HL-60 (cell line): ENCODE measurements around the gene CRYM.

Source experiments
- DNase-seq, 2 experiments: peaks; one replicate each; pipeline ENCODE4 v3.0.0-alpha.2; 2010 to 2020; ENCODE audit warnings: low read depth in 1 of 2, low spot score in 1 of 2
- H3K27ac ChIP-seq: fragments of 250-450 bp; sonication (Bioruptor Pico); replicated peaks from 2 replicates; pipeline ENCODE4 v1.5.1; 2020; ENCODE audit warnings: mild to moderate bottlenecking, moderate library complexity
- H3K27me3 ChIP-seq: fragments of 250-450 bp; sonication (Bioruptor Pico); 2 replicates; pipeline ENCODE4 v1.5.1; 2021; ENCODE audit warnings: mild to moderate bottlenecking, moderate library complexity; ENCODE audit not compliant: insufficient read depth, poor library complexity, severe bottlenecking
- H3K4me3 ChIP-seq: replicated peaks from 2 replicates; pipeline ENCODE4 v1.5.1; 2011; ENCODE audit warnings: mild to moderate bottlenecking, control low read depth, low read length; ENCODE audit not compliant: insufficient read depth
- GABPA ChIP-seq: IDR thresholded peaks from 2 replicates; pipeline ENCODE4 v1.6.1; 2012; ENCODE audit warnings: low read depth
- POLR2AphosphoS5 ChIP-seq: IDR thresholded peaks from 2 replicates; pipeline ENCODE4 v1.6.1; 2012; ENCODE audit warnings: low read depth
- SPI1 ChIP-seq: IDR thresholded peaks from 2 replicates; pipeline ENCODE4 v1.6.1; 2012; ENCODE audit warnings: low read depth, mild to moderate bottlenecking, borderline replicate concordance
- TF ChIP-seq, protein P1 (sequence below): IDR thresholded peaks from 2 replicates; pipeline ENCODE4 v1.6.1; 2012; ENCODE audit warnings: low read depth; ENCODE audit not compliant: insufficient replicate concordance
- TF ChIP-seq, protein P2 (sequence below): IDR thresholded peaks from one replicate; pipeline ENCODE4 v1.5.1; 2011; ENCODE audit warnings: low read length, control low read depth, inconsistent platforms; ENCODE audit not compliant: insufficient read depth

CRYM gene

DNA sequence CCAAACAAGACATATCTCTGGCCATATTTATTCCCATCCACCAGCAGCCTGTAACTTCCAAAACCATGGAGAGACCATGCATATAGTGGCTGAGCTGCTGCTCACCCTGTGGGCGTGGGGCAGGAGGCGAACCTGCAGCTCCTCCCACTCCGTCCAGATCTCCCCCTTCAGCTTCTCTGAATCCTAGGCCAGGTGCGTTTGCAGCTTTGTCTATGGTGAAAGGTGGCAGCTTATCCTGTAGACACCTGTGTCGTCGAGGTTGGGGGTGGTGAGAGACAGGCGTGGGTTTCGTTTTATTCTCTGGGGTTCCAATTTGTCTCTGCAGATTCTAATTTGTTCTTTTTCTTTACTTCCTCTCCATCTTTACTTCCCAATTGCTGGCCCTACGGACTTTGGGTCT lies 54.3 kb downstream of the CRYM start:
- no peak for DNase-seq
- TF ChIP-seq GABPA (no peak), POLR2AphosphoS5 (no peak), SPI1 (no peak)
- TF ChIP-seq, protein P1, sequence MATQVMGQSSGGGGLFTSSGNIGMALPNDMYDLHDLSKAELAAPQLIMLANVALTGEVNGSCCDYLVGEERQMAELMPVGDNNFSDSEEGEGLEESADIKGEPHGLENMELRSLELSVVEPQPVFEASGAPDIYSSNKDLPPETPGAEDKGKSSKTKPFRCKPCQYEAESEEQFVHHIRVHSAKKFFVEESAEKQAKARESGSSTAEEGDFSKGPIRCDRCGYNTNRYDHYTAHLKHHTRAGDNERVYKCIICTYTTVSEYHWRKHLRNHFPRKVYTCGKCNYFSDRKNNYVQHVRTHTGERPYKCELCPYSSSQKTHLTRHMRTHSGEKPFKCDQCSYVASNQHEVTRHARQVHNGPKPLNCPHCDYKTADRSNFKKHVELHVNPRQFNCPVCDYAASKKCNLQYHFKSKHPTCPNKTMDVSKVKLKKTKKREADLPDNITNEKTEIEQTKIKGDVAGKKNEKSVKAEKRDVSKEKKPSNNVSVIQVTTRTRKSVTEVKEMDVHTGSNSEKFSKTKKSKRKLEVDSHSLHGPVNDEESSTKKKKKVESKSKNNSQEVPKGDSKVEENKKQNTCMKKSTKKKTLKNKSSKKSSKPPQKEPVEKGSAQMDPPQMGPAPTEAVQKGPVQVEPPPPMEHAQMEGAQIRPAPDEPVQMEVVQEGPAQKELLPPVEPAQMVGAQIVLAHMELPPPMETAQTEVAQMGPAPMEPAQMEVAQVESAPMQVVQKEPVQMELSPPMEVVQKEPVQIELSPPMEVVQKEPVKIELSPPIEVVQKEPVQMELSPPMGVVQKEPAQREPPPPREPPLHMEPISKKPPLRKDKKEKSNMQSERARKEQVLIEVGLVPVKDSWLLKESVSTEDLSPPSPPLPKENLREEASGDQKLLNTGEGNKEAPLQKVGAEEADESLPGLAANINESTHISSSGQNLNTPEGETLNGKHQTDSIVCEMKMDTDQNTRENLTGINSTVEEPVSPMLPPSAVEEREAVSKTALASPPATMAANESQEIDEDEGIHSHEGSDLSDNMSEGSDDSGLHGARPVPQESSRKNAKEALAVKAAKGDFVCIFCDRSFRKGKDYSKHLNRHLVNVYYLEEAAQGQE: no peak
- TF ChIP-seq, protein P2, sequence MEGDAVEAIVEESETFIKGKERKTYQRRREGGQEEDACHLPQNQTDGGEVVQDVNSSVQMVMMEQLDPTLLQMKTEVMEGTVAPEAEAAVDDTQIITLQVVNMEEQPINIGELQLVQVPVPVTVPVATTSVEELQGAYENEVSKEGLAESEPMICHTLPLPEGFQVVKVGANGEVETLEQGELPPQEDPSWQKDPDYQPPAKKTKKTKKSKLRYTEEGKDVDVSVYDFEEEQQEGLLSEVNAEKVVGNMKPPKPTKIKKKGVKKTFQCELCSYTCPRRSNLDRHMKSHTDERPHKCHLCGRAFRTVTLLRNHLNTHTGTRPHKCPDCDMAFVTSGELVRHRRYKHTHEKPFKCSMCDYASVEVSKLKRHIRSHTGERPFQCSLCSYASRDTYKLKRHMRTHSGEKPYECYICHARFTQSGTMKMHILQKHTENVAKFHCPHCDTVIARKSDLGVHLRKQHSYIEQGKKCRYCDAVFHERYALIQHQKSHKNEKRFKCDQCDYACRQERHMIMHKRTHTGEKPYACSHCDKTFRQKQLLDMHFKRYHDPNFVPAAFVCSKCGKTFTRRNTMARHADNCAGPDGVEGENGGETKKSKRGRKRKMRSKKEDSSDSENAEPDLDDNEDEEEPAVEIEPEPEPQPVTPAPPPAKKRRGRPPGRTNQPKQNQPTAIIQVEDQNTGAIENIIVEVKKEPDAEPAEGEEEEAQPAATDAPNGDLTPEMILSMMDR: no peak
- peaks cover 4% of the 10 kb centered on the region for H3K27me3 ChIP-seq
- H3K27ac ChIP-seq: no peak overlapping the region
- no peak overlapping the region for H3K4me3 ChIP-seq

DNA sequence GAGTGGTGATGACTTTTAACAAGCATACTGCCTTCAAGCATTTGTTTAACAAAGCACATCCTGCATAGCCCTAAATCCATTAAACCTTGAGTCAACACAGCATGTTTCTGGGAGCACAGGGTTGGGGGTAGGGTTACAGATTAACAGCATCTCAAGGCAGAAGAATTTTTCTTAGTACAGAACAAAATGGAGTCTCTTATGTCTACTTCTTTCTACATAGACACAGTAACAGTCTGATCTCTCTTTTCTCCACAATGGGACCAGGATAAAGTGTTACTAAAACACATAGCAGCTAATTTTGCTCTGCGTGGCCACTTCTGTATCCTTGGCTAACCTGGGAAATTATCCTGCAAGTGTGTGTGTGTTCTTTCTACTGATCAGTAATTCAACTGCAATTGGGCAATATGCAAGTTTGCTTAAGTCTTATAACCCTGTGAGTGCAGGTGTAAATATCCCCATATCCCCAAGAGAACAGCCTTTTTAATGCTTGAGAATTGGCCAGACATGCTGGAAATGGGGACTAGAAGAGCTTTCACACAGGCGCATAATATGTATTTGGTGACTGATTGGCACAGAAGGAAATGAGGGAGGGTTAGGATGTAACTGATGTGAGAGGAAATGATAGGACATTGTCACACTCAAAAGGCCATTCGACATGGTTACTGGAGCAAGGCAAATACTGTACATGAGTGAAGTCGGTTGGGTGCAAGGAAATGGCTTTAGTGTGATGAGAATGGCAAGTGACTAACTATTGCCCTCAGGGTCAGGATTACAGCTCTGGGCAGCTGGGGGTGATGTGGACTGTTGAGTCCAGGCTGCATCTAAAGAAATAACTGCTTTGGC lies 55.4 kb downstream of the CRYM start:
- Histone ChIP-seq H3K27me3 (peaks cover 4% of the 10 kb centered on the region), H3K4me3 (no peak overlapping the region), H3K27ac (no peak overlapping the region)
- TF ChIP-seq GABPA: no peak
- TF ChIP-seq SPI1: no peak
- TF ChIP-seq, protein P2: no peak
- TF ChIP-seq, protein P1: no peak
- TF ChIP-seq POLR2AphosphoS5: no peak
- DNase-seq: no peak

DNA sequence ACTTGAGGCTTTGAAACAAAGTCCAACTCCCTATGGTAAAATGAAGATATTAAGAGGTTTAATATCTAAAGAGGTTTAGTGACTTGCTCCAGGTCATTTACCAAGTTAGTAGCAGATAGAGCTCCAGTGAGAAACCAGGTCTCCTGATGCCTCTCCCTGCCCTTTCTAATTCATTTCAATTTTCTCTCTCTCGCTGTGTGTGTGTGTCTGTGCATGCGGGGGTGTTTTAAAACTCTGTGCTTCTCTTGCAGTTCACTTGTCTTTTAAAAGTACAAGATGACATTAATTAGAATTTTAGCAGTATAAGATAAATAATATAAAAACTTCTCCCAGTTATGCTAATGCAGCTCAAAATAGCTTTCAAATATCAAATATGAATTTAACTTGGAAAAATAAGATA lies 58.5 kb downstream of the CRYM start:
- peaks cover 2% of the 10 kb centered on the region for H3K27me3 ChIP-seq
- TF ChIP-seq, protein P1: no peak
- TF ChIP-seq GABPA (no peak), POLR2AphosphoS5 (no peak)
- TF ChIP-seq, protein P2: no peak
- no peak overlapping the region for H3K4me3 ChIP-seq
- H3K27ac ChIP-seq: no peak overlapping the region
- DNase-seq: no peak
